Activated B cell treated with CpG ODN at 0.5 μM for 24 hours (primary cell): Measurements from ENCODE around the gene ATP6V1G2. TPM values are rescaled to one million over a fixed set of nuclear protein-coding genes. Genes with fewer than 3 reads are reported as not detected.
A peak's percentile ranks its signal among the peaks of the same experiment; 100 is the strongest.

Experiments
- ATAC-seq: fragments of 200-7000 bp; cut with Tn5 transposase; one replicate; pipeline ENCODE4 v1.10.0; 2021; ENCODE audit warnings: low read depth, mild to moderate bottlenecking, moderate library complexity
- CTCF ChIA-PET: fragments of 350-600 bp; sonication (Branson Sonifier 250); formaldehyde crosslinking; loops from one replicate; lab custom pipeline; 2021; ENCODE audit warnings: antibody characterized with exemption; lab: Charles Lee
- POLR2A ChIA-PET: fragments of 350-600 bp; sonication (Branson Sonifier 250); formaldehyde crosslinking; loops from one replicate; lab custom pipeline; 2021; ENCODE audit warnings: antibody characterized with exemption; lab: Charles Lee
- DNase-seq: peaks from one replicate; pipeline ENCODE4 v3.0.0; 2022
- H3K27ac Mint-ChIP-seq: one replicate; pipeline ENCODE4 v1.8.0; 2020; ENCODE audit warnings: mixed read lengths
- H3K27me3 Mint-ChIP-seq: one replicate; pipeline ENCODE4 v1.8.0; 2021; ENCODE audit warnings: mixed read lengths
- H3K36me3 Mint-ChIP-seq: one replicate; pipeline ENCODE4 v1.8.0; 2021; ENCODE audit warnings: low read depth, mixed read lengths
- H3K4me1 Mint-ChIP-seq: one replicate; pipeline ENCODE4 v1.8.0; 2021; ENCODE audit warnings: mixed read lengths
- H3K4me3 Mint-ChIP-seq: one replicate; pipeline ENCODE4 v1.8.0; 2020; ENCODE audit warnings: mild to moderate bottlenecking, mixed read lengths
- H3K9me3 Mint-ChIP-seq: one replicate; pipeline ENCODE4 v1.8.0; 2020; ENCODE audit warnings: mixed read lengths
- intact Hi-C: fragments of 100-400 bp; cut with micrococcal nuclease; formaldehyde crosslinking; loops from one replicate; pipeline ENCODE4 v1.15.1; 2024
- total RNA-seq: library from RNA; stranded (reverse); gene quantifications from 2 replicates; pipeline ENCODE4 v1.2.3, GENCODE V29; 2022
- TF ChIP-seq, protein P1 (sequence below): fragments of 200-600 bp; IDR thresholded peaks from one replicate; pipeline ENCODE4 v1.8.0; 2022; ENCODE audit warnings: antibody characterized with exemption, mild to moderate bottlenecking

The ATP6V1G2 gene
- total RNA-seq, 1 donor from 2014 or later: 1.9 TPM

DNA sequence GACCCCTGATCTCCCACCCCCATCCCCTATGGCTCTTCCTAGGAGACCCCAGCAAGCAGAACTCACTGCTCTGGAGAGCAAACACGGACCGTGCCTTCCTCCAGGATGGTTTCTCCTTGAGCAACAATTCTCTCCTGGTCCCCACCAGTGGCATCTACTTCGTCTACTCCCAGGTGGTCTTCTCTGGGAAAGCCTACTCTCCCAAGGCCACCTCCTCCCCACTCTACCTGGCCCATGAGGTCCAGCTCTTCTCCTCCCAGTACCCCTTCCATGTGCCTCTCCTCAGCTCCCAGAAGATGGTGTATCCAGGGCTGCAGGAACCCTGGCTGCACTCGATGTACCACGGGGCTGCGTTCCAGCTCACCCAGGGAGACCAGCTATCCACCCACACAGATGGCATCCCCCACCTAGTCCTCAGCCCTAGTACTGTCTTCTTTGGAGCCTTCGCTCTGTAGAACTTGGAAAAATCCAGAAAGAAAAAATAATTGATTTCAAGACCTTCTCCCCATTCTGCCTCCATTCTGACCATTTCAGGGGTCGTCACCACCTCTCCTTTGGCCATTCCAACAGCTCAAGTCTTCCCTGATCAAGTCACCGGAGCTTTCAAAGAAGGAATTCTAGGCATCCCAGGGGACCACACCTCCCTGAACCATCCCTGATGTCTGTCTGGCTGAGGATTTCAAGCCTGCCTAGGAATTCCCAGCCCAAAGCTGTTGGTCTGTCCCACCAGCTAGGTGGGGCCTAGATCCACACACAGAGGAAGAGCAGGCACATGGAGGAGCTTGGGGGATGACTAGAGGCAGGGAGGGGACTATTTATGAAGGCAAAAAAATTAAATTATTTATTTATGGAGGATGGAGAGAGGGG lies 27.1 kb upstream of the ATP6V1G2 start:
- H3K27ac Mint-ChIP-seq: peak overlapping the region; percentile 99
- intact Hi-C loops: loop anchor here (2.0 kb wide), 1 partner anchor 79 kb away; the partner anchor contains the start of gene BAG6
- H3K4me3 Mint-ChIP-seq: peak overlapping the region; percentile 98
- peaks cover 95% of the 10 kb centered on the region for H3K4me1 Mint-ChIP-seq
- no peak for DNase-seq
- no peak for ATAC-seq
- no peaks in the 10 kb centered on the region for H3K9me3 Mint-ChIP-seq
- H3K36me3 Mint-ChIP-seq: peaks cover 48% of the 10 kb centered on the region
- ChIA-PET POLR2A (interaction anchor here (0.6 to 26.0 kb wide), 8 partner anchors 3 to 109 kb away, joined by 3 to 1155 read pairs (median 121); partner anchors contain the start of genes BAG6, LST1, LTA and LTB), CTCF (interaction anchor here (5.0 to 25.7 kb wide), 3 partner anchors 11 to 23 kb away, joined by 33 to 611 read pairs (median 577); partner anchors contain the start of genes ATP6V1G2, DDX39B, LST1 and LTB)
- TF ChIP-seq, protein P1, sequence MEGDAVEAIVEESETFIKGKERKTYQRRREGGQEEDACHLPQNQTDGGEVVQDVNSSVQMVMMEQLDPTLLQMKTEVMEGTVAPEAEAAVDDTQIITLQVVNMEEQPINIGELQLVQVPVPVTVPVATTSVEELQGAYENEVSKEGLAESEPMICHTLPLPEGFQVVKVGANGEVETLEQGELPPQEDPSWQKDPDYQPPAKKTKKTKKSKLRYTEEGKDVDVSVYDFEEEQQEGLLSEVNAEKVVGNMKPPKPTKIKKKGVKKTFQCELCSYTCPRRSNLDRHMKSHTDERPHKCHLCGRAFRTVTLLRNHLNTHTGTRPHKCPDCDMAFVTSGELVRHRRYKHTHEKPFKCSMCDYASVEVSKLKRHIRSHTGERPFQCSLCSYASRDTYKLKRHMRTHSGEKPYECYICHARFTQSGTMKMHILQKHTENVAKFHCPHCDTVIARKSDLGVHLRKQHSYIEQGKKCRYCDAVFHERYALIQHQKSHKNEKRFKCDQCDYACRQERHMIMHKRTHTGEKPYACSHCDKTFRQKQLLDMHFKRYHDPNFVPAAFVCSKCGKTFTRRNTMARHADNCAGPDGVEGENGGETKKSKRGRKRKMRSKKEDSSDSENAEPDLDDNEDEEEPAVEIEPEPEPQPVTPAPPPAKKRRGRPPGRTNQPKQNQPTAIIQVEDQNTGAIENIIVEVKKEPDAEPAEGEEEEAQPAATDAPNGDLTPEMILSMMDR: no peak
- no peaks in the 10 kb centered on the region for H3K27me3 Mint-ChIP-seq

DNA sequence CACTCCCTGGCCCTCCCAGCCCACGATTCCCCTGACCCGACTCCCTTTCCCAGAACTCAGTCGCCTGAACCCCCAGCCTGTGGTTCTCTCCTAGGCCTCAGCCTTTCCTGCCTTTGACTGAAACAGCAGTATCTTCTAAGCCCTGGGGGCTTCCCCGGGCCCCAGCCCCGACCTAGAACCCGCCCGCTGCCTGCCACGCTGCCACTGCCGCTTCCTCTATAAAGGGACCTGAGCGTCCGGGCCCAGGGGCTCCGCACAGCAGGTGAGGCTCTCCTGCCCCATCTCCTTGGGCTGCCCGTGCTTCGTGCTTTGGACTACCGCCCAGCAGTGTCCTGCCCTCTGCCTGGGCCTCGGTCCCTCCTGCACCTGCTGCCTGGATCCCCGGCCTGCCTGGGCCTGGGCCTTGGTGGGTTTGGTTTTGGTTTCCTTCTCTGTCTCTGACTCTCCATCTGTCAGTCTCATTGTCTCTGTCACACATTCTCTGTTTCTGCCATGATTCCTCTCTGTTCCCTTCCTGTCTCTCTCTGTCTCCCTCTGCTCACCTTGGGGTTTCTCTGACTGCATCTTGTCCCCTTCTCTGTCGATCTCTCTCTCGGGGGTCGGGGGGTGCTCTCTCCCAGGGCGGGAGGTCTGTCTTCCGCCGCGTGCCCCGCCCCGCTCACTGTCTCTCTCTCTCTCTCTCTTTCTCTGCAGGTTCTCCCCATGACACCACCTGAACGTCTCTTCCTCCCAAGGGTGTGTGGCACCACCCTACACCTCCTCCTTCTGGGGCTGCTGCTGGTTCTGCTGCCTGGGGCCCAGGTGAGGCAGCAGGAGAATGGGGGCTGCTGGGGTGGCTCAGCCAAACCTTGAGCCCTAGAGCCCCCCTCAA lies 25.9 kb upstream of the ATP6V1G2 start, which contains the start of gene LTA:
LTA (plus strand) TSS at position 249 of the 871 bp plus-strand sequence; CDS start at position 703, 454 bp downstream.
- intact Hi-C loops: loop anchor here (1.0 kb wide), 2 partner anchors 8 to 12 kb away; no protein-coding TSS in a partner anchor
- POLR2A ChIA-PET: interaction anchor here (0.6 to 25.3 kb wide), 9 partner anchors 9 to 111 kb away, joined by 3 to 1155 read pairs (median 51); partner anchors contain the start of genes DDX39B, LST1, LTB and NCR3
- H3K27me3 Mint-ChIP-seq: no peaks in the 10 kb centered on the region

DNA sequence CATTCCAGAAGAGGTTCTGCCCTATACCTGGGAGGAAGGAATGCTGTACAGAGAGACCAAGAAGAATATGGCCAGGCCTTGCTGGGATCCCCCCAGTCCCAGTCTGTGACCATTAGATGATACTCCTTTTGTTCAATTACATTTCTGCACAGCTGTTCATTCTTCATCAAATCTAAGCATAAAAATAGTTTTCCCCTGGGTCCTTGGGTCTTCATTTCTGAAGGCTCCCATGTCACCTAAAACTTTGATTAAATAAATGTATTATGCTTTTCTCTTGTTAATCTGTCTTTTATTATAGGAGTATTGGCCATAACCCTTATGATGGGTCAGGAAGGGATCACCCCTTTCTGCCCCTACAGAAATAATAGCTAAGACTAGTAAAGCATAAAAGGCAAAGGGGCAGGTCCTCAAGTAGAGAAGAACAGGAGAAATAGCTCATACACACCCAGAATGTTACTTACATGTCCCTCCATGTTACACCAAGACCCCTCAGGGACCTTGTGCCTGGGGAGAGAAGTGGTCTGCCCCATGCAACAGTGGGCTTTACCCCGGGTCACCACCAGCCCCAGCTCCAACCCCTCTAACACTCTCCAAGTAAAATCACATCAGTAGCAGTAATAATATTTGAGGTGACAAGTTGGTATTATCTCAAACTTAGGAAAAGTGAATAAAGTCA lies 23.6 kb upstream of the ATP6V1G2 start:
- Mint-ChIP-seq H3K36me3 (peaks cover 24% of the 10 kb centered on the region), H3K4me1 (peaks cover 87% of the 10 kb centered on the region), H3K9me3 (no peaks in the 10 kb centered on the region), H3K27me3 (no peaks in the 10 kb centered on the region), H3K27ac (peak overlapping the region; percentile 93), H3K4me3 (peak overlapping the region; percentile 45)
- ATAC-seq (no peak), DNase-seq (no peak)
- ChIA-PET POLR2A (interaction anchor here (0.7 to 25.3 kb wide), 8 partner anchors 7 to 1068 kb away, joined by 3 to 1155 read pairs (median 8); partner anchors contain the start of genes DDX39B, LST1, LTB and NCR3), CTCF (interaction anchor here (1.3 to 25.7 kb wide), 5 partner anchors 11 to 29 kb away, joined by 4 to 611 read pairs (median 10); partner anchors contain the start of genes ATP6V1G2, DDX39B and NFKBIL1)
- TF ChIP-seq, protein P1: no peak
- intact Hi-C loops: loop anchor here (10.0 kb wide), 2 partner anchors 885 to 1055 kb away; partner anchors contain the start of gene PPP1R18

More for the DNA sequence above, 25.9 kb upstream of the ATP6V1G2 start, which contains the start of gene LTA:
- H3K4me1 Mint-ChIP-seq: peaks cover 97% of the 10 kb centered on the region
- H3K27ac Mint-ChIP-seq: peak within 1 kb of the TSS; percentile 99
- DNase-seq (peak; percentile 72), ATAC-seq (peak; percentile 43)
- CTCF ChIA-PET: interaction anchor here (2.9 to 25.7 kb wide), 4 partner anchors 9 to 24 kb away, joined by 21 to 611 read pairs (median 305); partner anchors contain the start of genes ATP6V1G2, DDX39B, LST1 and LTB
- TF ChIP-seq, protein P1: no peak
- peaks cover 39% of the 10 kb centered on the region for H3K36me3 Mint-ChIP-seq
- H3K9me3 Mint-ChIP-seq: no peaks in the 10 kb centered on the region
- H3K4me3 Mint-ChIP-seq: peak within 1 kb of the TSS; percentile 98

DNA sequence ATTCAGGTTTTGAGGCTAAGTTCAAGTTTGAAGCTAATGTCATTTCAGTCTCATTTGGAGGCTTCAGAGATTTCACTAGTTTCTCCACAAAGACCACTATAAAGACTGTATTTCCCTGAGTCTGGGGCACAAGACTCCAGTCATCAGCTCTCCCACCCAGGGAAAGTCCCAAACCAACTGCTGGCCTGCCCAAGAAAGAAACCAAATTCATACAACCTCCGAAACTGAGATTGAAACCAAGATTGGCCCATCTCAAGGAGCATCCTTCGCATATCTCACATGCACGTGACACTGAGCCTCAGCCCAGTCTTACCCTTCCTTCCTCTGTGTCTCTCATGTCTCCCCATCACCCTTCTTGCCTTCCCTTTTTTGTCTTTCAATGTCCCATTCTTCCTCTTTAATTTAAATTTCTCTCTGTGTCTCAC lies 22.1 kb upstream of the ATP6V1G2 start:
- Mint-ChIP-seq H3K36me3 (peaks cover 24% of the 10 kb centered on the region), H3K4me3 (peak overlapping the region; percentile 45), H3K9me3 (no peaks in the 10 kb centered on the region), H3K4me1 (peaks cover 84% of the 10 kb centered on the region), H3K27me3 (no peaks in the 10 kb centered on the region), H3K27ac (peak overlapping the region; percentile 93)
- ChIA-PET POLR2A (interaction anchor here (0.6 to 25.3 kb wide), 5 partner anchors 10 to 148 kb away, joined by 3 to 1155 read pairs (median 51); partner anchors contain the start of genes LST1, LTB, NCR3 and NFKBIL1), CTCF (interaction anchor here (2.0 to 25.7 kb wide), 5 partner anchors 9 to 30 kb away, joined by 8 to 611 read pairs (median 11); partner anchors contain the start of genes ATP6V1G2, DDX39B and NFKBIL1)
- intact Hi-C loops: loop anchor here (1.0 to 10.0 kb wide), 4 partner anchors 8 to 1056 kb away; partner anchors contain the start of gene PPP1R18
- DNase-seq (peak; percentile 39), ATAC-seq (peak; percentile 71)
- TF ChIP-seq, protein P1: no peak
